ENCODE results near the gene TACR2.

- TF ChIP-seq BHLHE40 (IDR thresholded peaks at IDR 0.05; ENCODE audit: borderline replicate concordance) (no peak), TARDBP (IDR thresholded peaks at IDR 0.05) (no peak), NFRKB (IDR thresholded peaks at IDR 0.05) (no peak), ARNT (IDR thresholded peaks at IDR 0.05) (no peak), ELF4 (IDR thresholded peaks at IDR 0.05) (no peak), L3MBTL2 (conservative IDR thresholded peaks at IDR 0.05) (no peak), HDGF (IDR thresholded peaks at IDR 0.05; ENCODE audit: borderline replicate concordance) (no peak), SUZ12 (IDR thresholded peaks at IDR 0.05) (no peak), PKNOX1 (IDR thresholded peaks at IDR 0.05) (no peak), ZNF384 (IDR thresholded peaks at IDR 0.05) (no peak)
Measured at GRCh38 chr10:69400936-69401335, 15.8 kb downstream of the TACR2 start.
